Limb (tissue), 2 donors: Measurements from ENCODE around the gene SFT2D1.
A peak's percentile ranks its signal among the peaks of the same experiment; 100 is the strongest.

Experiments used
- DNase-seq, 2 donors: peaks; one replicate each; pipeline ENCODE4 v3.0.0-alpha.2; 2016; ENCODE audit errors: extremely low spot score in 2 of 2

The SFT2D1 gene

GRCh38 chr6:166334878-166335277 lies 7.5 kb downstream of the SFT2D1 start:
- DNase-seq = no peak

- no peak for DNase-seq
These were observed 9.0 kb downstream of the SFT2D1 start for GRCh38 chr6:166333172-166333995.

- no peak for DNase-seq
These were observed 10.6 kb downstream of the SFT2D1 start for GRCh38 chr6:166331503-166332415.

GRCh38 chr6:166330612-166331011 lies 11.7 kb downstream of the SFT2D1 start:
- peak in 1 of 2 donors; percentile 51 for DNase-seq

- no peak for DNase-seq
These were observed 16.8 kb downstream of the SFT2D1 start for GRCh38 chr6:166325383-166326042.

- DNase-seq = no peak
These were observed 18.9 kb downstream of the SFT2D1 start for GRCh38 chr6:166323395-166323794.

- DNase-seq = no peak
These were observed 23.4 kb downstream of the SFT2D1 start for GRCh38 chr6:166318649-166319600.

- peak; percentile 21 to 48 for DNase-seq
These were observed 24.1 kb downstream of the SFT2D1 start for GRCh38 chr6:166318227-166318626.

GRCh38 chr6:166317261-166318212 lies 24.8 kb downstream of the SFT2D1 start:
- DNase-seq = no peak

GRCh38 chr6:166315436-166315835 lies 26.9 kb downstream of the SFT2D1 start:
- no peak for DNase-seq

GRCh38 chr6:166314454-166314853 lies 27.9 kb downstream of the SFT2D1 start:
- DNase-seq = no peak

- no peak for DNase-seq
These were observed 28.9 kb downstream of the SFT2D1 start for GRCh38 chr6:166313255-166314070.

- no peak for DNase-seq
These were observed 29.5 kb downstream of the SFT2D1 start for GRCh38 chr6:166312832-166313231.

GRCh38 chr6:166310634-166311033 lies 31.7 kb downstream of the SFT2D1 start:
- DNase-seq = no peak

- DNase-seq = no peak
These were observed 32.4 kb downstream of the SFT2D1 start for GRCh38 chr6:166309977-166310376.

- DNase-seq = no peak
These were observed 33.4 kb downstream of the SFT2D1 start for GRCh38 chr6:166308769-166309589.

- peak in 1 of 2 donors; percentile 56 for DNase-seq
These were observed 34.1 kb downstream of the SFT2D1 start, which contains the start of gene PRR18 for GRCh38 chr6:166308033-166308768. TSS of gene PRR18 (minus strand) at chr6:166308392. CDS start at chr6:166308142, 250 bp downstream.
